Retina (tissue), 1 donor: Measurements from ENCODE around the gene ELMO1.

ENCODE experiments used
- DNase-seq: peaks from one replicate; pipeline ENCODE4 v3.0.0-alpha.2; 2016

The ELMO1 gene

DNA sequence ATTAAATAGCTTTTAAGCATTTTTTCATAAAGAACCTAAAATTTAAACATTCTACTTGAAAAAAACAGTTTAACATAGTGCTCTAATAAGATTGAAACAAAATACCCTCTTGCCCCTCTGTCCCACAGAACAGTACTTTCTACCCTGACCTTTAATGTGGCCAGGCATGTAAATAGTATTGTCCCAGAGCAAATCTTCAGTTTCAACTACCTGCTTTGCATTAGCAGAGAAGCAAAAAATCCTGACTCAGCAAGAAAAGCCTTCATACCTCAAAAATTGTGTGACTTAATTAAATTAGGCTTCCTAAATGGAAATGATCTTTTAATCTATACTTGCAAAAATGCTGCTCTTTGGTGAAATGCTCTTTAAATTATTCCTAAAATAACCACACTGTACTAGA lies 487.0 kb downstream of the ELMO1 start:
- no peak for DNase-seq

DNA sequence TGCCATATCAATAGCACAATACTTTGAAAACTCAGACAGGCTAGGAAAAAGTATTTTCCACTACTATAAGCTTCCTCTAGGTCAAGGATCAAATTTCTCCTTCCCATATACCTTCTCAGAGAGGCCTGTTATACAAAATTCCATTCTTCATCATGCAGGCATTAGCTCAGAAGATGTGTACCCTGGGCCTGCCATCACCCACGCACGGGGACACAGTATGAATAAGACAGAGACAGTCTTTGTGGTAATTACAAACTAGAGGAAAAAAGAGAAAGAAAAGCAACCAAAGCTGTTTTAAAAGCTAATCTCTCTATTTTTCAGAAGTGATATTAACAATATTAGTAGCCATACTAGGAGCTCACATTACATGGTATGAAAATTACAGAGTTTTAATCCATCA lies 487.6 kb downstream of the ELMO1 start:
- no peak for DNase-seq

DNA sequence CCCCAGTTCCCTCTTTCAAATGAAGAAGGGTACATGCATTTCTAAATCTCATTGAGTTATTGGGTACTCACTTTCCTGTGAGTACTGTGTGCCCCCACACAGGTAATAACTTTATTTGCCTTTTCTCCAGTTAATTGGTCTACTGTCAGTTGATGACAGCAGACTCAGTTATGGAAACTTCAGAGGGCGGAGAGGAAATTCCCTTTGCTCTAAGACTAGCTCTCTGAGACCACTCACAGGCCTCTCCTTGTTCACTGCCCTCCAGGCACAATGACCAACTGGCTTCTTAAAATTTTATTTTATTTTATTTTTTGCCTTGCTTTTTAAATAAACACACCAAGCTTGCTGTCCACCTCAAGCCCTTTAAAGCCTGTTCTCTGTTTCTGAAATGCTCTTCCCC lies 488.6 kb downstream of the ELMO1 start:
- DNase-seq: no peak

DNA sequence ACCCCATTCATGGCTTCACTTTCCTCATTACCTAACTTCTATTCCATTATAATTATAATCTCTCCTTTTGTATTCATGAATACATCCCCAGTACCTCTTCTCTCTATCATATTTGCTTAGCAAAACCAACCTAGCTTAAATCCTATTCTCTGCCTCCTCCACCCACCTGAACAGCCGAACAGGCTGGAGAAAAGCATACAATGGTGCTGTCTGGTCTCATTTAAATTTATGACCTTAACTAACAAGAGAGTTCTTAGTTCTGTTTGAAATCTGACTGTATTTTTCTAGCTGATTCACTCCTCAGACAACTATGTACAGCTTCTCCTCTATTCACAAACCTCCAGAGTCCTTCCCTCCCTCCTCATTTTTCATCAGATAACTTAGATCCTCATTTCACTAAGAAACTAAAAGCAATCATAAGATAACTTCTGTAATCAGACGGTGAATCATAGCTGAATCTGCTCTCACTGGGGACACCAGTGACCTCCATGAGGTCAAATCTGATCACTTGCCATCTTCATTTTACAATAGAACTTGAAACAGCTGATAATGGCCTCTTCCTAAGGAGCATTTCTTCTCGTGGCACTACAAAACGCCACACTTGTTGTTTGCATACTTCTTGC lies 490.4 kb downstream of the ELMO1 start:
- no peak for DNase-seq

DNA sequence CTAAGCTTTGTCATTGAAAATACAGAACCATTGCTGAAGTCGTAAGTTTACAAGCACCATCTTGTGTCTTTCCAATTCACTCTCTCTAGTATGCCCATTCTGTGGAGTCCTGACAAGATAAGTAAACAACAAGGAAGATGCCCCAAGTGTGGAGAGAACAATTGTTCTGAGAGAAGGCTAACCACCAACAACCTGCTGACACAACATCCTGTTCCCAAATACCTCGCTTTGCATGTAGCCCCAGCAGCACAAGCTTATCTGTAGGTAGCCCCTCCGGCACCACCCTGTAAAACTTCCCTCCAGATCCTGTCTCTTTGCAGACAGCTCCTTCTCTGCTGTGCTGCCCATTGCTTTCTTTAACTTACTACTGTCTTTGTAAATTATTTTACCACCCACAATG lies 491.0 kb downstream of the ELMO1 start:
- no peak for DNase-seq

DNA sequence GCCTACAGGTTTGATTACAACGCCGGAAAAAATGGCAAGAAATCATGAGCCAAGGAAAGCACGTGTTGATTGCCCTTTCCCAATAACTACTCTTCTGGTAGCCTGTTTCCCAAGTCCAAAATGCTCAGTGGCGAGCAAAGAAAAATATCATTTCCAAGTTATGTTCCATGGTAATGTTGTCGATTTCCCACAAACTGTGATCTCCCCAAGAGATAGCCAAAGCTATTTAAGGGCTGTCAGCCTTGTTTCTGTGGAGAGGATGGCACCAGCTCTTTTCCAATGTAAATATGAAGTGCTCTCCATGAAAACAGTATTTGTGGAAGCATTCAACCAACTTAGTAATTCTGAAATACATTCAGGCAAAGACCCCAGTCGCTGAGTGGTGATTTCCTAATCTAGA lies 491.9 kb downstream of the ELMO1 start:
- no peak for DNase-seq

DNA sequence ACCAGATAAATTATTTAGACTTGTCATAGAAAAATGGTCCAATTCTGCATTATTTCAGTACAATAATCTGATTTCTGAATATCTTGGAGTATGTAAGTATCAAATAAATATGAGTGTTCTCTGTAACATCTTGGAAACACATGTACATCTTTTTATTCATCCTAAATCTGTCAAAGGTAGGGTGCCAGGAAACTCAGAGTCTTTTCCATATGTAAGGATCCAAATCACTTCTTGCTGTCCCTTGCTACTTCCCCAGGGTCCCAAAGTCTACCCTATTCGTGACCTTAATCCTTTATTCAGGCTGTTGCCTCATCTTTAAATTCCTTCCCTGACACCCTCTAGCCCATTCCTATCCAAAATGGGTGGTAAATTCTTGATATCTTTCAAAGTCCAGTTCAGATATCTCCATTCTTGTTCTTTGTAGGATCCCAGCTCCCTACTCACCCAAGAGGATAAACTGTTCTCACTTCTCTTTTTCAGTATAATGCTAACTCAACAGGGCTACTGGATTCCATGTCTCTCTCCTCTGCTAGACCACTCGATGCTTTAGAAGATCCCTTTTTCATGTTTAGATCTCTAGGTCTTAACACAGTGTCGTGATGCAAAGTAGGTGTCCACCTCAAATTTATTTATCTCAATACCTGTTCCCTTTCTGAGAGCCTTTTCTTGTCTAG lies 493.1 kb downstream of the ELMO1 start:
- DNase-seq: no peak

DNA sequence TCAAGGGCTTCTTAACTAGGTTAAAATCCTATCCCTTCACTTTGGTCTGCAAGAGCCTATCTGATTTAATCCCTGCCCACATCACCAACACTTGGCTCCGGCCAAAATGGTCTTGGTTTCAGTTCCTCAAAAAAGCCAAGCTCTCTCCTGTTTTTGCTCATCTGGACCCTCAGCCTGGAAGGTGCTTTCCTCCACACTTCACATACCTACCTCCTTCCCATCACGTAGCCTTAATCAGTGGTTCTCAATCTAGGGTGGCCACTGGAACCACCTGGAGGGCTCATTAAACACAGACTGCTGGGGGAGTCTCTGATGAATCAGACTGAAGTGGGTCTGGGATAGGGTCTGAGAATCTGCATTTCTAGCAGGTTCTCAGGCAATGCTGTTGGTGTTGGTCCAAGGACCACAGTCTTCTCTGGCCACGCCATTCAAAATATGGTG lies 497.4 kb downstream of the ELMO1 start:
- DNase-seq: no peak

DNA sequence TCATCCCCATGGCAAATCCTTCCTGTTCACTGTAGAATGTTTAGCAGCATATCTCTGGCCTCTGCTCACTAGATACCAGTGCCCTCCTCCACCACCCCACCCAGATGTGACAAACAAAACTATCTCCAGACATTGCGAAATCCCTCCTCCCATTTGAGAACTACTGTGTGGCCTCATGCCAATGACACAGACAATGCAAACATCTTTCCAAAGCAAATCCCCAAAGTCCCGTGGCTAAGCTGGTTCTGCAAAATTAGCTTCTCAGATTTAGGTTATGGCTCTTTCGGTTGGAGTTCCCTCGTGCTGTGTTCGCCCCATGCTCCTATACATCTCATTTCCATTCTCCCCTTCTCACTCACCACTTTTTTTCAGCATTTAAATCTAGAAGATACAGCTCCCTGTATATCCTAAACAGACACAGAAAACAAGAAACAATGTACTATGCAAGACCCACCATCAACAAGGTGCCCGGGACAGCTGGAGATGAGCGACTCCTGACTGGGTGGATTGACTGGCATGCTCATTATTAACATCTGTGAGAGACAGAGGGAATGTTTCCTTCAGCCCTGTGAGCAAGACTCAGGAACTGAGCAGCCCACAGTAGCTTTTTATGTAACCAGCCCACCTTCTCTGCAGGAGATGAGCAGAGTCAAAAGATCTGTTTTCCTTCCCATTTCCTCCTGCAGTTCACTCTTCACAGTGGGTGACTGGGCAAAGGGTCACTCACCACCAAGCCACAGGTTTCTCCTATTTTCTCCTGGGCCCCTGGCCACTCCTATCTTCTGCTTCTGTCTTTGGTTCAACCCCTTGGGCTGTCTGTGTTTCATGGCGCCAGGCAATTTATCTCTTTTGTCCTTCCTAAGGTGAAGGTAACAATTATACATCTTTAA lies 498.7 kb downstream of the ELMO1 start:
- DNase-seq: no peak

DNA sequence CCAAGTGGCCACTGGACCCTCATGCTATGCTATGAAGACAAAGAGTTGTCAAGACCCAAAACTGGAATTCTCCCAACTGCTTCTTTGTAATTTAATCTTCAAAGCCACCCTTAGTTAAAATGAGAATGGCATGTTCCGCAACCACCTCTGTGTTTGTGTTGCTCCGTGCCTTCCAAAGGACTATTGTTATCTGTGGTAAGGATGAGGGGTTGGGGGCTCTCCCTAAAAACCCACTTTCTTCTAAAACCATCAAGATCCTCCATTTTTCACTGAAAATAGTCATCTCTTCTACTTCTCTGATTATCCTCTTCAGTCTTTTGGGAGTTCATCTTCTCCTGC lies 502.3 kb downstream of the ELMO1 start:
- DNase-seq: no peak

DNA sequence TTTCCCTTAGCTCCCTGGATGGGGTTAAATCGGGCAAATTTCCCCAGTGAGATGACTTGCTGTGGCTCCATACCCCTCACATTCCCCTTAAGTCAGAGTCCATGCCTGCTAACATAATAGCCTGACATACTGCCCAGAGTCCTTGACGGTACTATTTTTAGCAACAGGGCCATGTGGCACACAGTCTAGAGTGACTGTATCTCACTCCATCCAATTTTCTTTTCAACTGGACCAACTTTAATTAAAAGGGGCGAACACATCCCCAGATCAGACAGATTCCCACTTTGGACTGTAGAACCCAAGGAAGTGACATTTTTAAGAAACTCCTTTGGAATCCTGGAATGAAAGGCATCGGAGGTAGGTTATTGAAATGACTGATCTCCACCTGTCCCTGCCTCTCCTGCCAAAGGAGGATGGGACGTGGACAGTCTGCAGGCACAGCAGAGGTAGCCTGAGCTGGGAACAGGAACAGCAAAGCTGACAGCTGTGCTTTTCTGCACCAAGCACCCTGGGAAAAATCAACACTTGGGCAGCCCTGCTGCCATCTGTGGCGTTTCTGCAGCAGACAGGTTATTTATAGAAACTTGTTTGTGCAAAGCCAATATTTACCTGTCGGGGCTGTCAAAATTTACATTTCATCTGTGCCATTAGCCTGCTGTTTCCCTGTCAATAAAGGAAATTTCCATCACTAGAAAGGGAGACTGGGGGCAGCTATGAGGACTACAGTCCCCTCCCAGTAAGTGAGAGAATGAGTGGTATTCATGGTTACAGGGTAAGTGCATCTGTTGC lies 502.9 kb downstream of the ELMO1 start:
- DNase-seq: no peak

DNA sequence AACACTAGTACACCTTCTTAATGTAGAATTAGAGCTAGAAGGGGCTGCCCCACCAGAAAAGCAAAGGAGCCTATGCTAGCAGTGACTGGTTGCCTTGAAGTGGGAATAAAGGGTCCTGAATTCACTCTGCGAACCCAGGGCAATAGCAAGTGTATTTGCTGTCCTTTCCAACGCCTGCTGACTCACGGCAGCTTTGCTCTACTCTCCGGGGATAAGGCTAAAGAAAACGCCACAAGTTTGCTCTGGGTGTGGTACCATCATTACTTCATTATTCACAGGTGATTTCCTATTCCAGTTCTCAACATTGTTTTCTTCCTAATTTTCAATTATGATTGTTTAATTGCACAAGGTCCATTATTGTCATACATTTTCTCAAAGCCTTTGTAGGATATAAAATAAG lies 503.8 kb downstream of the ELMO1 start:
- no peak for DNase-seq

DNA sequence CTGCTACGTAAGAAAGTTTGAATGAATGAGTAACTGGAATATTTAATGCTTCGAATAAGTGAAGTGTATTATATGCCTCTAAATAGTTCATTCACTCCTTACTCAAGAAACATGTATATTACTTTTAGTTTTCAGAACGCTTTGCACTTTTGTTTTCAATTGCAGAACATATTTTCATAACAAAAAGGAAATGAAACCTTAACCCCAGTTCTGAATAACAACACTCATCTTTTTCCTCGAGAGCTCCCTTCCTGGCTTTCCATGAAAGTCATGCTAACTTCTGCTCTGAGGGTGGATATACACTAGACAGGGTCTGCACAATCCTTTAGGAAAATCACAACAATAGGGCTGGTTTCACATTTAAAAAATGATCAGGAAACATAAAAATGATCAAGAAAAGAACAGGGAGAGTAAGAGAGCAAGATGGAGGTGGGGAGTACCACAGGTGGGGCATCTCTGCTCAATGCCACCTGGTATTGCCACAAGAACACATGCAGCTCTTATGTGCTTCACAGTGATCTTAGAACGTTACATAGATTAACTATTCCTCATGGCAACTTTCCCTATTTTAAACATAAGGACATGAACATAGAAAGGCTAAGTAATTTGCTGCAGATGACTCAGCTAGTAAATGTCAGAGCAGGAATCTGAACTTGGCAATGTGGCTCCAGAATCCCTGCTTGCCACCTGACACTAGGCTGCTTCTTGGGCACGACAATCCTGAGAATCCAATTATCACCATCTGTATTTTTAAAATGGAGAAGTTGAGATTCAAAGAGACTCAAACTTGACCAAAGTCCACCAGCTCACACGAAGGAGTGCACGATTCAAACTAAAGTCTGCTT lies 504.9 kb downstream of the ELMO1 start:
- no peak for DNase-seq

DNA sequence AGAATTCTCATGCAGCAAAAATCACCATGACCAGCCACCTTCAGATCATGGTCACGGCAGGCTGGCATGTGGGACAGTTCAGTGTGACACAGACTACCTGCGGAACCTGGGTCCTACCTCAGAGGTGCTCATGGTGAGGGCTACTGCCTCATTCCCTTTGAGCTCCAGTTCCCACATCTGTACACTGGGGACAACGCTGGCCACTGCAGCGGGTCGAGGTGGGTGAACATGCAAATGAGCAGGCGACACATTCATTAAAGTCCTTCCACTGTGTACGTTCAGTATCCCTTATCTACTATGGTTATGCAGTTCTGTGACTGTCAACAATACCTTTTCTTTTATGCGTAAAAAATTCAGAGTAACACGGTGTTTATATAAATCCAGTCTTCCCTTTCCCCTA lies 505.7 kb downstream of the ELMO1 start:
- no peak for DNase-seq

DNA sequence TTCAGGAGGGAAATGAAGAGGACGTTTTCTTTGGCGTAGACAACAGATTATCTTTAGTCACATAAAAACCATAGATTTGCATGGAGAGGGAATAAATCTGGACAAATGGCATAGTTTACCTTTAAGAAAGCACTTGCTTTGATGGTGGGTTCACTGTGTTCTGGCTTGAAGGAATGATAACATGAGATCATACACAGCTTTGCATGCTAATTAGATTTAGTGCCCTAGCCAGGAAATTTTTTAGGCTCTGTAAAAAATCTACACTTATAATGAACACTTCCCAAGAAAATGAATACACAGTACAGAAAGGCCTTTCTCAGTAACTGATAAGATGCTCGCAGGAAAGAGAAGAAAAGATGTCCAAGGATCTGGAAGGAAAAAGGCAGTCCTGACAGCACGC lies 506.1 kb downstream of the ELMO1 start:
- no peak for DNase-seq

DNA sequence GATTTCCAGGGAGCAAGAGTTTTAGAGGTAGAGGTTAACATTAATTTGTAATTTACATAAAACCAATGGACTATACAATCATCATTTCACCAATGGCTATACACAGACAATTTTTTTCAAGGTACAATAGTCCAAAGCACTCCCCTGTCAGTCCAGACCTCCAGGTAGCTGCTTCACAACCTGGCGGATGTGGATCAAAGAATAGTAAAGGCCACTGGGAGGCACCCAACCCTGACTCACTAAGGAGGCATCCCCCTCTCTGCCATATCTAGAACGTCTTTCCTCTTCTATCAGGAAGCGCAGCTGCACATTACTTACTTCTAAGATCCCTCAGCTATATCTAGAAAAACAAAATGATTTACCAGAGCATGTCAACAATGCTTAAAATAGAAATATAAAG lies 506.6 kb downstream of the ELMO1 start:
- no peak for DNase-seq

DNA sequence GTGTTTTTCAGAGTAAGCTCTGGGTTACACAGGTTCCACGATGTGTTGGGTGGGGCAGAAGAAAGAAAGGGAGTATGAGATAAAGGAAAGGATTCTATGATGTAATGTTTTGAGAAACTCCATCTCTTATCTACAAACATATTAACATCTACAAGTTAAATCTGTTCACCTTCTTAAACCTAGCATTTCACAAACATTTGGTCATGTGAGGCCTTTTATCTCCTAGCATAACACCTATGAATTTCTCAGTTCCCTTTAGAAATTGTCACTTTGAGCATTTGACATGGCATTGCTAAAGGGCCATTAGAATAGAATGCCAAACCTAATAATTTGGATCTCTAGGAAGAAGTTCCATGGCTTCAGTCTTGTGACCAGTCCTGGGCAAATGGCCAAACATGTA lies 507.3 kb downstream of the ELMO1 start:
- DNase-seq: no peak

DNA sequence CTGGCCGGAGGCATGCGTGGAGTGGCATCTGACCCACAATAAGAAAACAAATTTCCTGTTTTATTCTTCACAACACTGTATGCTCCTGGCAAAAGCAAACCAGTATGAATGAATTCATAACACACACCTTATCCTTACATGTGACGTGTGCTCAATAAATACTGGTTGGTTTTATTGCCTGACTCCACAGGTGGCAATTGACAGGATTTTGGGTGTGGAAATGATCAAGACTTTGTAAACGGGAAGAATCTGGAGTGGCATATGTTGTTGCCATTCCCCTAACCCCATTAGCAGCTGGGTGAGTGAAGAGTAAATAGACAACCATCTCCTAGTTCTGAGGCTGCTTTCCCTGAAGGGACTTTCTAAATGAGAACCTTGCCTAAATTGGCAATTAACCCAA lies 508.8 kb downstream of the ELMO1 start:
- DNase-seq: no peak

DNA sequence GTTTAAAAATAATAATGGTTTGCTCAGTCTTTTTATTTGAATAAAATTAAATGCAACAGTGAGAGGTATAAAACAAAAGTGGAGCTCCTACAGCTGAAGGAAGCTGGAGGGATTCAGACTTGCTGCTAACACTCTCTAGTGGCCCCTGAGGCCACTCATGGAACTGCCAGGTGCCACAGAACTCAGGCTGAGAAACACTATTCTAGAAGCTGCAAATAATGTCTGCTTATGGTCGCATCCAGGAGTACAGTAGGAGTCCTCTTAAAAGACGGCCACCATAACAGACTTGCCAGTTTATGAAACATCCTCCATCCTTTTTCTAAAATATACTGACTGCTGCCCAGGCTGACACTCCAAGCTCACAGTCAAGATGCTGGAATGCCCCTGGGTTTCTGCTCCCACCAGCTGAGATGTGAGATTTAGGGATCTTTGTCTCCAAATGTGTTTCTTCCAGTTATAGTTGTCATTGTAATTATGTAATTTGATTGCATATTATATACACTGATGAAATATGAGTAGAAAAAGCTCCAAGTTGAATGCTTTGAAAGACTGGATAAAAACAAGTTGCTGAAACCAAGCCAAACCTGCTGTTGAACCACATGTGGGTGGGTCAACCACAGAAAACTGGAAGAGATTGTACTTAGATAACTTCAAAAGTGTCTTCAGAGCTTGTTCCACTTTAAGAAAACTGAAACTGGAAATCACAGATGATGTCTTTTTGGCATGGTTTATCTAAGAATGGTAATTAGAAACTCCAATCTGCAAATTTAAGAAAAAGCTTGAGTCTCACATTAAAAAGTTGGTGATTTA lies 510.7 kb downstream of the ELMO1 start:
- no peak for DNase-seq

DNA sequence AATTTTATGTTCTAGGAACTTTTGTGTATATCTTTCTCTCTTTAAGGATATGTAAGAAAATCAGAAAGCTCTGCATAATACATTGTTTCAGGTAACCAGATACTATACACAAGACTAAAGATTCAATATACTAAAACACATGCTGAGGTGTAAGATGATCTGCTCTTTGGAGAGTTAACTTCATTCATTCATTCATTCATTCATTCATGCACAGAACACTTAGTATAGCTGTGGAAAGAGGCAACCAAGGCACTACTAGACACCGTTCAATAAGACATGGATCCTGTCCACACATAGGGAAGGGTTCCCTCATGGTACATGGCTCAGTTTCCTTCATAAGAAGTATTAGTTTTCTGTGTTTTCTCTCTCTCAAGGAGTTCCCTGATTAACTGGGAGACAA lies 516.8 kb downstream of the ELMO1 start:
- no peak for DNase-seq

DNA sequence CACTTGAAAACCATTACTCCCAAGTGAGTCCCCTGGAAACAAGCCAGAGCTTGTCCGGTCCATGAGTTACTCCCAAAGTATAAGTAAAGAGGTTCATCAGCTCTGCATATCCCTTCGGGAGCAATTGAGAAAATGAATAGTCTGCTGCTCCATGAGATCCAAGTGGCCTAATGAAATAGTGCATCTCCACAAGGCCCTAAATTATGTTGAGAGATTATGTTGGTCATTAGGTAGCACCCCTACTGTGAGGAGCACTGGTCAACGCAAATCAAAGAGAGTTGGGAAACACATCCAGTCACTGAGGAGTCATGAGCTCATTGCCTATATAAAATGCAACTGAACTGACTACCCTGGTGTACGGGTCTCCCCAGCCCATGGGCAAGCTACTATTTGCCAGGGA lies 518.9 kb downstream of the ELMO1 start:
- DNase-seq: peak; percentile 45

DNA sequence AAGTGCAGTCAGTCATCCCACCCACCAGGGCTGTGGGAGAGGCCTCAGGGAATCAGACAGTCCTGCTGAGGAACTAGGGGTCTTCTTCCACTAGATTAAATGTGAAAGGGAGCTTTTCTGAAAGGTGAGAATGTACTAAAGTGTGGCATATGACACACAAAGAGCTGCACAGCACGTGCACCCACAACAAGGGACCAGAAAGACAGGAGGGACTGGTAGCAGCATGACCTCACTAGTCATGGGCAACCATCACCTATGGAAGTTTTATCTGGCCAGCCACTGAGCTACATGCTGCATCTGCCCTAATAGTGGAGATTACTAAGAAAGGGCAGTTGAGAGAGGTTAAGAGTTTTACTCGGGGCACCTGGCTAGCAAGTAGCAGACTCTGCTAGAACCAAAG lies 519.9 kb downstream of the ELMO1 start:
- DNase-seq: no peak
